Activated T-cell treated with anti-CD3 and anti-CD28 coated beads, Interleukin-2, amount 50 U/mL, for 4 hours (primary cell): Measurements from ENCODE around the gene KCNQ5. TPM values are rescaled to one million over a fixed set of nuclear protein-coding genes. Genes with fewer than 3 reads are reported as not detected.
"Not testable (repeated sequence)": the region's sequence is repeated elsewhere in the genome, so short reads cannot be mapped to it uniquely, and the experiment has no call there.

Experiments
- ATAC-seq, 2 donors: fragments of 200-7000 bp; cut with Tn5 transposase; one replicate each; pipeline ENCODE4 v1.10.0; 2021
- DNase-seq: peaks from one replicate; pipeline ENCODE4 v3.0.0-alpha.2; 2020
- H3K27me3 Mint-ChIP-seq: one replicate; pipeline ENCODE4 v1.8.0; 2021; ENCODE audit warnings: low read depth, mixed read lengths
- H3K36me3 Mint-ChIP-seq: one replicate; pipeline ENCODE4 v1.8.0; 2022; ENCODE audit warnings: mixed read lengths; ENCODE audit not compliant: insufficient read depth
- H3K4me1 Mint-ChIP-seq: one replicate; pipeline ENCODE4 v1.8.0; 2021; ENCODE audit warnings: low read depth, mixed read lengths
- H3K4me3 Mint-ChIP-seq: one replicate; pipeline ENCODE4 v1.8.0; 2021; ENCODE audit warnings: mild to moderate bottlenecking, moderate library complexity, mixed read lengths
- H3K9me3 Mint-ChIP-seq: one replicate; pipeline ENCODE4 v1.8.0; 2021; ENCODE audit warnings: mixed read lengths
- total RNA-seq, 3 donors: library from RNA; stranded (reverse); gene quantifications; one replicate each; pipeline ENCODE4 v1.2.1, GENCODE V29; 2021

KCNQ5 gene
- 10 to 100 TPM in 2 of 3 donors, 1 to 10 TPM in 1; 9.7 to 13.1 (median 11.0) TPM for total RNA-seq

- Mint-ChIP-seq H3K9me3 (no peaks in the 10 kb centered on the region), H3K36me3 (peaks cover under 1% of the 10 kb centered on the region), H3K4me1 (peaks cover 64% of the 10 kb centered on the region), H3K27me3 (no peaks in the 10 kb centered on the region), H3K4me3 (peak within 1 kb of the TSS; percentile 95)
- ATAC-seq (peak in 1 of 2 donors; percentile 4), DNase-seq (peak; percentile 12)
Measured at GRCh38 chr6:72621291-72622093, at the start of gene KCNQ5. TSS of gene KCNQ5 (plus strand) at chr6:72622064.

- H3K36me3 Mint-ChIP-seq, result no peaks in the 10 kb centered on the region
- peaks cover 3% of the 10 kb centered on the region for H3K27me3 Mint-ChIP-seq
- DNase-seq, result no peak
Measured at GRCh38 chr6:72579865-72580264, 42.0 kb upstream of the KCNQ5 start.

GRCh38 chr6:72580281-72580940 lies 41.5 kb upstream of the KCNQ5 start:
- no peak overlapping the region for H3K4me3 Mint-ChIP-seq
- DNase-seq, result no peak

More at GRCh38 chr6:72579865-72580264, 42.0 kb upstream of the KCNQ5 start:
- no peak for ATAC-seq
- Mint-ChIP-seq H3K4me3 (no peak overlapping the region), H3K9me3 (no peaks in the 10 kb centered on the region), H3K4me1 (no peaks in the 10 kb centered on the region)

GRCh38 chr6:72580950-72581349 lies 40.9 kb upstream of the KCNQ5 start:
- H3K4me1 Mint-ChIP-seq, H3K4me3 Mint-ChIP-seq, H3K9me3 Mint-ChIP-seq, H3K36me3 Mint-ChIP-seq, DNase-seq, H3K27me3 Mint-ChIP-seq, ATAC-seq: not testable (repeated sequence)

More at GRCh38 chr6:72580281-72580940, 41.5 kb upstream of the KCNQ5 start:
- Mint-ChIP-seq H3K9me3 (no peaks in the 10 kb centered on the region), H3K27me3 (peaks cover 3% of the 10 kb centered on the region), H3K4me1 (no peaks in the 10 kb centered on the region), H3K36me3 (no peaks in the 10 kb centered on the region)
- ATAC-seq, result no peak

GRCh38 chr6:72588155-72588554 lies 33.7 kb upstream of the KCNQ5 start:
- DNase-seq, result no peak
- H3K4me3 Mint-ChIP-seq, result no peak overlapping the region
- peaks cover 4% of the 10 kb centered on the region for H3K4me1 Mint-ChIP-seq
- H3K9me3 Mint-ChIP-seq, result no peaks in the 10 kb centered on the region
- no peaks in the 10 kb centered on the region for H3K36me3 Mint-ChIP-seq
- ATAC-seq, result no peak
- peaks cover 1% of the 10 kb centered on the region for H3K27me3 Mint-ChIP-seq

GRCh38 chr6:72589096-72589495 lies 32.8 kb upstream of the KCNQ5 start:
- Mint-ChIP-seq H3K27me3 (peaks cover 1% of the 10 kb centered on the region), H3K9me3 (no peaks in the 10 kb centered on the region), H3K36me3 (no peaks in the 10 kb centered on the region), H3K4me1 (peaks cover 4% of the 10 kb centered on the region), H3K4me3 (no peak overlapping the region)
- no peak for DNase-seq
- no peak for ATAC-seq

- no peaks in the 10 kb centered on the region for H3K9me3 Mint-ChIP-seq
- peaks cover 4% of the 10 kb centered on the region for H3K4me1 Mint-ChIP-seq
- DNase-seq, result no peak
- H3K4me3 Mint-ChIP-seq, result no peak overlapping the region
- peaks cover 12% of the 10 kb centered on the region for H3K27me3 Mint-ChIP-seq
- no peak for ATAC-seq
- no peaks in the 10 kb centered on the region for H3K36me3 Mint-ChIP-seq
Measured at GRCh38 chr6:72595812-72596211, 26.1 kb upstream of the KCNQ5 start.

GRCh38 chr6:72616406-72617015 lies 5.4 kb upstream of the KCNQ5 start:
- no peak for DNase-seq
- no peak for ATAC-seq
- H3K9me3 Mint-ChIP-seq, result no peaks in the 10 kb centered on the region
- no peaks in the 10 kb centered on the region for H3K27me3 Mint-ChIP-seq
- H3K4me3 Mint-ChIP-seq, result no peak overlapping the region
- H3K36me3 Mint-ChIP-seq, result no peaks in the 10 kb centered on the region
- peaks cover 42% of the 10 kb centered on the region for H3K4me1 Mint-ChIP-seq

GRCh38 chr6:72617721-72618120 lies 4.1 kb upstream of the KCNQ5 start:
- Mint-ChIP-seq H3K36me3 (no peaks in the 10 kb centered on the region), H3K9me3 (no peaks in the 10 kb centered on the region), H3K4me3 (no peak overlapping the region), H3K27me3 (no peaks in the 10 kb centered on the region), H3K4me1 (peaks cover 44% of the 10 kb centered on the region)
- ATAC-seq (no peak), DNase-seq (no peak)

GRCh38 chr6:72619883-72620696 lies 1.8 kb upstream of the KCNQ5 start:
- Mint-ChIP-seq H3K4me3 (peak overlapping the region; percentile 95), H3K9me3 (no peaks in the 10 kb centered on the region), H3K36me3 (no peaks in the 10 kb centered on the region), H3K4me1 (peaks cover 57% of the 10 kb centered on the region), H3K27me3 (no peaks in the 10 kb centered on the region)
- DNase-seq (peak; percentile 73), ATAC-seq (peak; percentile 75 to 77)

GRCh38 chr6:72620871-72621290 lies 983 bp upstream of the KCNQ5 start:
- H3K36me3 Mint-ChIP-seq, result no peaks in the 10 kb centered on the region
- H3K9me3 Mint-ChIP-seq, result no peaks in the 10 kb centered on the region
- peak overlapping the region; percentile 95 for H3K4me3 Mint-ChIP-seq
- ATAC-seq (no peak), DNase-seq (no peak)
- peaks cover 61% of the 10 kb centered on the region for H3K4me1 Mint-ChIP-seq
- no peaks in the 10 kb centered on the region for H3K27me3 Mint-ChIP-seq

GRCh38 chr6:72622094-72622940 lies 453 bp downstream of the KCNQ5 start:
- peaks cover 2% of the 10 kb centered on the region for H3K36me3 Mint-ChIP-seq
- DNase-seq (peak; percentile 60), ATAC-seq (peak; percentile 41 to 49)
- H3K9me3 Mint-ChIP-seq, result no peaks in the 10 kb centered on the region
- H3K4me1 Mint-ChIP-seq, result peaks cover 64% of the 10 kb centered on the region
- no peaks in the 10 kb centered on the region for H3K27me3 Mint-ChIP-seq
- peak overlapping the region; percentile 95 for H3K4me3 Mint-ChIP-seq

- Mint-ChIP-seq H3K9me3 (no peaks in the 10 kb centered on the region), H3K27me3 (no peaks in the 10 kb centered on the region), H3K4me3 (peak overlapping the region; percentile 95), H3K4me1 (peaks cover 59% of the 10 kb centered on the region), H3K36me3 (peaks cover 2% of the 10 kb centered on the region)
- ATAC-seq, result no peak
- no peak for DNase-seq
Measured at GRCh38 chr6:72623808-72624207, 1.9 kb downstream of the KCNQ5 start.
